Measurements from ENCODE around the gene SLC12A5.
"Not testable (repeated sequence)": the region's sequence is repeated elsewhere in the genome, so short reads cannot be mapped to it uniquely, and the experiment has no call there.

SLC12A5 gene

DNA sequence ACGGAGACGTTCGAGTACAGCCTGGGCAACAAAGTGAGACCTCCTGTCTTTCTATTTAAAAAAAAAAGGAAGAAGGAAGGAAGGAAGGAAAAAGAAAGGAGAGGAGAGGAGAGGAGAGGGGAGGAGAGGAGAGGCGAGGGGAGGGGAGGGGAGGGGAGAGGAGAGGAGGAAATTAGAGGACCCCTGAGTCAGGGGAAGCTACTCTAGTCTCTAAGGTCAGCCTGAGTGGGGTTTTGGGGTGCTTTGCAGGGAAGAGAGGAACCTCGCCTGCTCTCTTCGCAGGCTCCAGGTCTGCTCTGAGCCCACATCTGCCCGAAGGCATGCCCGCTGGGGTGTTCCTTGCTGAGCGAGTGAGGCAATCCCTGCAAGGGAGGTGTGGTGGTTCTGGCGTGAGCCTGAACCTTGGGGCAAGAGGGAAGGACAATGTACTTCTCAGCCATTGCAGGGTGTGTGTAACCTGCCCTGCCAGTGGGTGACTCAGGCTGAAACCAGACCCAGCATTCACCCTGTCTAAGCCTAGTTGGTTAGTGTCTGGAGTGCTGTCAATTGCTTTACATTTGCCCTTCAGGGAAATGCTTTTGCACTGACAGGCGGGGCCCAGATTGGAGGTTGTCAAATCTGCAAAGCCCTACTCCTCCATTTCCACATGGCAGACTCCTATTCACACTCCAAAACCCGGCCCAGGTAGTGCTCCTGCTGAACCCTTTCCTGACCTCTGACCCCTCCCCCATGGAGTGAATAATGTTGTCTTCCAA is 35.6 kb upstream of the SLC12A5 start:
- no peak overlapping the region for H3K4me3 ChIP-seq (replicated peaks; ENCODE audit: low read depth, low read length)
- DNase-seq (ENCODE audit: extremely low read depth, low read depth) = no peak
- TF ChIP-seq CTCF (IDR thresholded peaks at IDR 0.05; ENCODE audit: low read depth, low read length, missing control alignments) = no peak

- TF ChIP-seq CTCF (IDR thresholded peaks at IDR 0.05; ENCODE audit: low read depth, low read length, missing control alignments) = no peak
- no peak overlapping the region for H3K4me3 ChIP-seq (replicated peaks; ENCODE audit: low read depth, low read length)
- no peak for DNase-seq (ENCODE audit: extremely low read depth, low read depth)
Observed at GRCh38 chr20:45994761-45995493, 34.1 kb upstream of the SLC12A5 start.

GRCh38 chr20:45995495-45996097 is 33.4 kb upstream of the SLC12A5 start:
- not testable (repeated sequence) for DNase-seq (ENCODE audit: extremely low read depth, low read depth); H3K4me3 ChIP-seq (replicated peaks; ENCODE audit: low read depth, low read length)

DNA sequence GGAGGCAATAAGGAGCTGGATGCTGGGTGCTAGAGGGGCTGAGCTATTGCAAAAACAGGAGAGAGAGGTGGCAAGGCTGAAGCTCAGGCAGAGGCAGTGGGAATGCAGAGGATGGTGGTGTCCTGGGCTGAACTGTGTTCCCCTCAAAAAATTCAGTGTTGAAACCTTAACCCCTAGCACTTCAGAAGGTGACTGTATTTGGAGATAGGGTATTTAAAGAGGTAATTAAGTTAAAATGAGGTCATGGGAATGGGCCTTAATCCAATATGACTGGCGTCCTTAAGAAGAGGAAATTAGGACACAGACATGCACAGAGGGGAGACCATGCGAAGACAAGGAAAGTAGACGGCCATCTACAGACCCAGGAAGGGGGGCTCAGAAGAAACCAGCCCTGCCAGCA is 31.8 kb upstream of the SLC12A5 start:
- TF ChIP-seq CTCF (IDR thresholded peaks at IDR 0.05; ENCODE audit: low read depth, low read length, missing control alignments) = no peak
- no peak overlapping the region for H3K4me3 ChIP-seq (replicated peaks; ENCODE audit: low read depth, low read length)
- no peak for DNase-seq (ENCODE audit: extremely low read depth, low read depth)

- no peak for TF ChIP-seq CTCF (IDR thresholded peaks at IDR 0.05; ENCODE audit: low read depth, low read length, missing control alignments)
- DNase-seq (ENCODE audit: extremely low read depth, low read depth) = no peak
- no peak overlapping the region for H3K4me3 ChIP-seq (replicated peaks; ENCODE audit: low read depth, low read length)
Observed at GRCh38 chr20:45998337-45998736, 30.7 kb upstream of the SLC12A5 start.

DNA sequence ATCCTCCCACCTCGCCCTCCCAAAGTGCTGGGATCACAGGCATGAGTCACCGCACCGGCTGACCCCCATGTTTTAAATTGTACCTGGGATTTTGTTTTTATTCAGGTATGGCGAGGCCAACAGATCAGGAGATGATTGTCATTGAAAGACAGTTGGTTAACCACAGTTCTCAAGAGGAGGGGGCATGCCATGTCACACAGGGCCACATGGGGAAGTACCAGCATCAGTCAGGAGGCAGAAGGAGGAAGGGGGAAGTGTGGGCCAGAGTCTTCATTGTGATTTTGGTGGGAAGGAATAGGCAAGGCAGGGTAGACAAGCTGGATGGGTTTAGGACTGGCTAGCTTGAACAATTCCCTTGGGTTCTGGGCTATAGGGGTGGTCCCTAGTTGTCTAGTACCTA is 30.3 kb upstream of the SLC12A5 start:
- TF ChIP-seq CTCF (IDR thresholded peaks at IDR 0.05; ENCODE audit: low read depth, low read length, missing control alignments) = no peak
- DNase-seq (ENCODE audit: extremely low read depth, low read depth) = no peak
- H3K4me3 ChIP-seq (replicated peaks; ENCODE audit: low read depth, low read length) = no peak overlapping the region

DNA sequence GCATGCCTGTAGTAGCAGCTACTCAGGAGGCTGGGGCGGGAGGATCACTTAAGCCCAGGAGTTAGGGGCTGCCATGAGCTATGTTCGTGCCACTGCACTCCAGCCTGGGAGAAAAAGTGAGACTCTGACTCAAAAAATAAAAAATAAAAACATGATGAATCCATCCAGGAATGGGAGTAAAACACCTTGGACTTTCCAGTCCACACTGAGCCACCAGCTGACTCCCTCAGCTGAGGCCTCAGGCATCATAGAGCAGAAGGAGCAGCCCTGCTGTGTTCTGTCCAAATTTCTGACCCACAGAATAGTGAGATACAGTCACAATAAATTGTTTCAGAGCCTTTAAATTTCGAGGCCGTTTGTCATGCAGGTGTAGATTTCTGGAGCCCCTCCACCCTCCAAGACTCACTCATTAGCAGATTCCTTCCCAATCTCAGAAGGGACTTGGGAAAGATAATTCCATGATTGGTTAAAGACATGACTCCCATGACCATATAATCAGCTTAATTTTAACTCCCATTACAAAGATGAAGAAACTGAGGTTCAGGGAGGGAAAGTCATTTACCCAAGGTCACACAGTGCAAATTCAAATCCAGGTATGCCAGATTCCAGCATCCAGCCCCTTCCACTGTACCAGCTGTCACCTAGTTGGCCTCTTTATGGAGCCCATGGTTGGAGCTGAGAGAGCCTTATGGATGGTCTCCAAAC is 29.3 kb upstream of the SLC12A5 start:
- no peak for TF ChIP-seq CTCF (IDR thresholded peaks at IDR 0.05; ENCODE audit: low read depth, low read length, missing control alignments)
- H3K4me3 ChIP-seq (replicated peaks; ENCODE audit: low read depth, low read length) = no peak overlapping the region

More for the DNA sequence above, 29.3 kb upstream of the SLC12A5 start:
- DNase-seq (ENCODE audit: extremely low read depth, low read depth) = no peak

Data from HFF-Myc (cell line).